Stimulated activated CD4-positive, alpha-beta T cell treated with anti-CD3 and anti-CD28 coated beads, TNF-alpha, amount 100 ng/mL, for 1 hour (primary cell): ENCODE results near the gene APBA1.
"Not testable (repeated sequence)": the region's sequence is repeated elsewhere in the genome, so short reads cannot be mapped to it uniquely, and the experiment has no call there.

Source experiments
- DNase-seq, 3 donors: peaks; one replicate each; pipeline ENCODE4 v3.0.0-alpha.2; 2020; ENCODE audit warnings: low read depth in 3 of 3, low spot score in 1 of 3

APBA1 gene

GRCh38 chr9:69420611-69421270 lies 251.4 kb downstream of the APBA1 start:
- no peak for DNase-seq

GRCh38 chr9:69412741-69413150 lies 259.4 kb downstream of the APBA1 start:
- DNase-seq: no peak

- no peak for DNase-seq
Observed at GRCh38 chr9:69411931-69412740, 260.0 kb downstream of the APBA1 start.

- no peak for DNase-seq
Observed at GRCh38 chr9:69411246-69411645, 260.9 kb downstream of the APBA1 start.

- not testable (repeated sequence) for DNase-seq
Observed at GRCh38 chr9:69409936-69410335, 262.2 kb downstream of the APBA1 start.

GRCh38 chr9:69400470-69400869 lies 271.7 kb downstream of the APBA1 start:
- DNase-seq: no peak

GRCh38 chr9:69397384-69398214 lies 274.6 kb downstream of the APBA1 start:
- DNase-seq: no peak

GRCh38 chr9:69396759-69397158 lies 275.4 kb downstream of the APBA1 start:
- no peak for DNase-seq

GRCh38 chr9:69395718-69396117 lies 276.5 kb downstream of the APBA1 start:
- no peak for DNase-seq

GRCh38 chr9:69393425-69393824 lies 278.7 kb downstream of the APBA1 start:
- no peak for DNase-seq

- no peak for DNase-seq
Observed at GRCh38 chr9:69392826-69393225, 279.3 kb downstream of the APBA1 start.

GRCh38 chr9:69391946-69392345 lies 280.2 kb downstream of the APBA1 start:
- no peak for DNase-seq

GRCh38 chr9:69391487-69391886 lies 280.7 kb downstream of the APBA1 start:
- DNase-seq: no peak

GRCh38 chr9:69389437-69389995 lies 282.7 kb downstream of the APBA1 start:
- no peak for DNase-seq

GRCh38 chr9:69388596-69388995 lies 283.6 kb downstream of the APBA1 start:
- no peak for DNase-seq

GRCh38 chr9:69386651-69387050 lies 285.5 kb downstream of the APBA1 start:
- DNase-seq: no peak

GRCh38 chr9:69385581-69386033 lies 286.6 kb downstream of the APBA1 start:
- DNase-seq: no peak

GRCh38 chr9:69382135-69382534 lies 290.0 kb downstream of the APBA1 start:
- DNase-seq: no peak

GRCh38 chr9:69380811-69381210 lies 291.4 kb downstream of the APBA1 start:
- DNase-seq: no peak

- no peak for DNase-seq
Observed at GRCh38 chr9:69380301-69380700, 291.9 kb downstream of the APBA1 start.

GRCh38 chr9:69379270-69379982 lies 292.7 kb downstream of the APBA1 start:
- DNase-seq: no peak
